Loucy (cell line): Measurements from ENCODE around the gene NOP58.

ENCODE experiments used
- H2AFZ ChIP-seq: fragments of 200-600 bp; sonication (generic); 2 replicates; pipeline ENCODE4 v1.6.0; 2016; ENCODE audit warnings: antibody characterized with exemption, mild to moderate bottlenecking, low read length, moderate library complexity
- H3F3A ChIP-seq: fragments of 200-600 bp; 2 replicates; pipeline ENCODE4 v1.6.0; 2016; ENCODE audit warnings: antibody characterized with exemption, low read depth, mild to moderate bottlenecking
- H3K27me3 ChIP-seq: fragments of 200-600 bp; sonication (generic); 2 replicates; pipeline ENCODE4 v1.6.1; 2014; ENCODE audit warnings: low read length, mild to moderate bottlenecking; ENCODE audit not compliant: insufficient read depth, poor library complexity, severe bottlenecking
- H3K36me3 ChIP-seq: fragments of 200-600 bp; sonication (generic); 2 replicates; pipeline ENCODE4 v1.6.1; 2016; ENCODE audit warnings: low read length; ENCODE audit not compliant: insufficient read depth
- H3K4me1 ChIP-seq: fragments of 200-600 bp; sonication (generic); 2 replicates; pipeline ENCODE4 v1.5.1; 2014; ENCODE audit warnings: low read length, mild to moderate bottlenecking; ENCODE audit not compliant: insufficient read depth, poor library complexity, severe bottlenecking
- H3K4me2 ChIP-seq: fragments of 200-600 bp; sonication (generic); 2 replicates; pipeline ENCODE4 v1.6.0; 2014; ENCODE audit warnings: antibody characterized with exemption, low read length, low read depth, mild to moderate bottlenecking; ENCODE audit not compliant: poor library complexity, severe bottlenecking
- H3K4me3 ChIP-seq: fragments of 200-600 bp; sonication (generic); 2 replicates; pipeline ENCODE4 v1.5.1; 2014; ENCODE audit warnings: low read length, mild to moderate bottlenecking, mixed read lengths; ENCODE audit not compliant: poor library complexity, severe bottlenecking
- H3K79me2 ChIP-seq: fragments of 200-600 bp; sonication (generic); 2 replicates; pipeline ENCODE4 v1.6.1; 2014; ENCODE audit warnings: low read length; ENCODE audit not compliant: insufficient read depth
- H3K9ac ChIP-seq: fragments of 200-600 bp; sonication (generic); 2 replicates; pipeline ENCODE4 v1.6.0; 2014; ENCODE audit warnings: mild to moderate bottlenecking, low read depth, low read length, moderate library complexity; ENCODE audit not compliant: poor library complexity, severe bottlenecking
- H3K9me2 ChIP-seq: fragments of 200-600 bp; sonication (generic); replicated peaks from 2 replicates; pipeline ENCODE4 v1.6.1; 2016; ENCODE audit warnings: low read depth, low read length, mixed read lengths
- H3K9me3 ChIP-seq: fragments of 200-600 bp; sonication (generic); 2 replicates; pipeline ENCODE4 v1.6.1; 2014; ENCODE audit warnings: mild to moderate bottlenecking, antibody characterized with exemption, low read length, low read depth; ENCODE audit not compliant: insufficient read depth
- H4K20me1 ChIP-seq: fragments of 200-600 bp; sonication (generic); 2 replicates; pipeline ENCODE4 v1.6.0; 2014; ENCODE audit warnings: antibody characterized with exemption, low read length, mild to moderate bottlenecking; ENCODE audit not compliant: insufficient read depth, poor library complexity, severe bottlenecking
- CTCF ChIP-seq: fragments of 200-600 bp; sonication (generic); conservative IDR thresholded peaks from 2 replicates; pipeline ENCODE4 v1.5.1; 2014; ENCODE audit warnings: mild to moderate bottlenecking, antibody characterized with exemption, low read length
- EZH2phosphoT487 ChIP-seq: fragments of 200-600 bp; IDR thresholded peaks from 2 replicates; pipeline ENCODE4 v1.6.1; 2018; ENCODE audit warnings: antibody characterized with exemption, mild to moderate bottlenecking, moderate library complexity, borderline replicate concordance

The NOP58 gene

DNA sequence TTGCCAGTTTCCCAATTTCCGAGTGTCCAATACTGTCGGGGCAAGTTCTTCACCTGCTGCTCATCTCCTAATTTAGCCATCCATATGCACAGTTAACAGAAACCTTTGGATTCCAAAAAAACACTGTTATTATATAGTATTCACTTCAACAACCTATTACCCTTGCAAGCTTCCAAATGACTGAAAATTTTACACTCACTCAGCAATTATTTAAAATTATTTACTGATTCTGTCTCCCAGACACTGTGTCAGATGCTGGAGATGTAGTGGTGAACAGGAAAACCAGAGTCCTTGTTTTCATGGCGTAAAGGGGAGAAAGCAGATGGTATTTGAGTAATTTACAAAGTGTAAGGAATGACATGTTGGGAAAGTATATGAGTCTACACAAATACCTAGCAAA is 56.9 kb downstream of the NOP58 start:
- H4K20me1 ChIP-seq, result no peaks in the 10 kb centered on the region
- H2AFZ ChIP-seq, result no peak overlapping the region
- H3K4me3 ChIP-seq, result no peak overlapping the region
- TF ChIP-seq CTCF (no peak), EZH2phosphoT487 (no peak)
- no peaks in the 10 kb centered on the region for H3K79me2 ChIP-seq
- H3K9ac ChIP-seq, result no peak overlapping the region
- no peaks in the 10 kb centered on the region for H3F3A ChIP-seq
- H3K4me1 ChIP-seq, result no peaks in the 10 kb centered on the region
- H3K9me2 ChIP-seq, result no peaks in the 10 kb centered on the region
- no peak overlapping the region for H3K4me2 ChIP-seq
- no peaks in the 10 kb centered on the region for H3K36me3 ChIP-seq
- no peaks in the 10 kb centered on the region for H3K9me3 ChIP-seq
- H3K27me3 ChIP-seq, result no peaks in the 10 kb centered on the region

DNA sequence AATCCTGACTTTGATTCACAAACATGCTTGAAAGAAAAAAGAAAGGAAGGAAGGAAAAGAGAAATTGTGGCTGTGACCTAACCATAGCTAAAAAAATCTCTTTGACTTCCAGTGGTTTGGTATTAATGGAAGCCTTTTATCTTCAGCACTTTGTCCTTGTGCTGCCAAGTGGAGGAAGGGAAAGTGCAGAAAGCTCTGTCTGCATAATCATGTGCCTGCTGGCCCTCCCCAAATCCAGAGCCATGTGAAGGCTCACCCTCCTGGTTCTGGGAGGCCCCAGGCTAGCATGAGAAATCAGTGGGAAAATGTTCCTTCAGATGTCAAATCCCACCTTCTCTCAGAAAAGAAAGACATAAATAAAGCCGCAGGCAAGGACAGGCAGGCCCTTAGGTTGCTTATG is 62.3 kb downstream of the NOP58 start:
- Histone ChIP-seq H3K79me2 (no peaks in the 10 kb centered on the region), H3K36me3 (no peaks in the 10 kb centered on the region), H3K4me2 (no peak overlapping the region), H3K4me1 (no peaks in the 10 kb centered on the region), H3K9me3 (no peaks in the 10 kb centered on the region), H3K9ac (no peak overlapping the region), H4K20me1 (no peaks in the 10 kb centered on the region), H3K27me3 (no peaks in the 10 kb centered on the region), H3K9me2 (no peaks in the 10 kb centered on the region), H2AFZ (no peak overlapping the region), H3F3A (no peaks in the 10 kb centered on the region), H3K4me3 (no peak overlapping the region)
- TF ChIP-seq EZH2phosphoT487, result no peak
- no peak for TF ChIP-seq CTCF

- Histone ChIP-seq H3K9me2 (no peaks in the 10 kb centered on the region), H3K9ac (no peak overlapping the region), H2AFZ (no peak overlapping the region), H3K27me3 (no peaks in the 10 kb centered on the region), H3K4me1 (peaks cover 7% of the 10 kb centered on the region), H4K20me1 (no peaks in the 10 kb centered on the region), H3K4me2 (no peak overlapping the region), H3K79me2 (no peaks in the 10 kb centered on the region), H3K9me3 (no peaks in the 10 kb centered on the region), H3K4me3 (no peak overlapping the region), H3K36me3 (no peaks in the 10 kb centered on the region), H3F3A (no peaks in the 10 kb centered on the region)
- TF ChIP-seq EZH2phosphoT487 (no peak), CTCF (no peak)
Measured at GRCh38 chr2:202335791-202336467, 70.4 kb downstream of the NOP58 start.
